ENCODE results near the gene GOLM1. TPM values are rescaled to one million over a fixed set of nuclear protein-coding genes. Genes with fewer than 3 reads are reported as not detected.

Gene GOLM1
- total RNA-seq, 1 experiment from 2014 or later, result 71.6 TPM

- no peak overlapping the region for H4K5ac ChIP-seq (ENCODE audit: insufficient read length, low read depth, low read length)
- H3T11ph ChIP-seq (ENCODE audit: low read length), result no peak overlapping the region
- WGBS (ENCODE audit: extremely low coverage, insufficient read length, low lambda C conversion rate), result no CpG with 5 or more reads among the region's 5 CpGs
- H3K4me1 ChIP-seq (ENCODE audit: insufficient read depth, low read length), result no peaks in the 10 kb centered on the region
- H3K14ac ChIP-seq (ENCODE audit: insufficient read depth, low read length), result no peak overlapping the region
- no peak overlapping the region for H3K4me3 Mint-ChIP-seq
- no peak overlapping the region for H3K27ac ChIP-seq (ENCODE audit: insufficient read length, low read depth, low read length)
- H2BK12ac ChIP-seq (ENCODE audit: insufficient read length, low read depth, low read length), result no peak overlapping the region
- no peak overlapping the region for H3K23ac ChIP-seq (ENCODE audit: insufficient read length, low read depth, low read length)
- no peaks in the 10 kb centered on the region for H3K23me2 ChIP-seq (ENCODE audit: insufficient read length, low read depth, low read length, poor library complexity, severe bottlenecking)
- H3K4me1 Mint-ChIP-seq, result no peaks in the 10 kb centered on the region
- no peak overlapping the region for H3K27ac Mint-ChIP-seq
- no peak overlapping the region for H3K56ac ChIP-seq (ENCODE audit: insufficient read length, low read depth, low read length)
- peaks cover 17 to 30% (median 25%) of the 10 kb centered on the region in 3 experiments; a peak in 6 of 7 replicates for H3K36me3 Mint-ChIP-seq (ENCODE audit: insufficient read depth in 1 of 3, low read depth in 3 of 3)
- no peaks in the 10 kb centered on the region for H3K79me1 ChIP-seq (ENCODE audit: insufficient read depth, low read depth, low read length, poor library complexity, severe bottlenecking)
- H3K4me2 ChIP-seq (ENCODE audit: insufficient read depth, insufficient read length, low read length), result no peak overlapping the region
- no peak overlapping the region for H4K91ac ChIP-seq (ENCODE audit: insufficient read length, low read depth, low read length)
- no peaks in the 10 kb centered on the region for H3K79me2 ChIP-seq (ENCODE audit: insufficient read depth, low read length)
- H3K18ac ChIP-seq (ENCODE audit: insufficient read length, low read depth, low read length), result no peak overlapping the region
- H3K9me3 ChIP-seq (ENCODE audit: control insufficient read depth, low read depth, low read length), result no peaks in the 10 kb centered on the region
- no peak overlapping the region for H3K9ac ChIP-seq (ENCODE audit: extremely low read depth, insufficient read length, low read length)
- H2BK15ac ChIP-seq (ENCODE audit: low read depth, low read length), result no peak overlapping the region
- no peak for DNase-seq
- no peak for TF ChIP-seq CTCF (conservative IDR thresholded peaks at IDR 0.05)
- no peak overlapping the region for H2BK120ac ChIP-seq (ENCODE audit: low read depth, low read length, poor library complexity, severe bottlenecking)
- no peak overlapping the region for H2BK5ac ChIP-seq (ENCODE audit: insufficient read length, low read length)
- H3K9me3 Mint-ChIP-seq, result no peaks in the 10 kb centered on the region; a peak in 1 of 5 replicates
- H2BK20ac ChIP-seq (ENCODE audit: low read depth, low read length, poor library complexity, severe bottlenecking), result no peak overlapping the region
- H3K27me3 ChIP-seq (ENCODE audit: insufficient read depth, low read length), result no peaks in the 10 kb centered on the region
- H2AFZ ChIP-seq (ENCODE audit: low read length), result no peak overlapping the region
- no peaks in the 10 kb centered on the region for H4K20me1 ChIP-seq (ENCODE audit: control insufficient read depth, insufficient read depth, insufficient read length)
- H3K27me3 Mint-ChIP-seq (ENCODE audit: low read depth), result no peaks in the 10 kb centered on the region
- H4K8ac ChIP-seq (replicated peaks; ENCODE audit: insufficient read length, low read depth, low read length), result no peak overlapping the region
- H2AK5ac ChIP-seq (ENCODE audit: insufficient read length, low read length), result no peak overlapping the region
- H3K4ac ChIP-seq (ENCODE audit: low read depth, low read length), result no peak overlapping the region
Observed at GRCh38 chr9:86042199-86042978, 57.0 kb downstream of the GOLM1 start.

Measured in H9 (cell line).